ENCODE measurements around the gene SMYD3.

Gene SMYD3

DNA sequence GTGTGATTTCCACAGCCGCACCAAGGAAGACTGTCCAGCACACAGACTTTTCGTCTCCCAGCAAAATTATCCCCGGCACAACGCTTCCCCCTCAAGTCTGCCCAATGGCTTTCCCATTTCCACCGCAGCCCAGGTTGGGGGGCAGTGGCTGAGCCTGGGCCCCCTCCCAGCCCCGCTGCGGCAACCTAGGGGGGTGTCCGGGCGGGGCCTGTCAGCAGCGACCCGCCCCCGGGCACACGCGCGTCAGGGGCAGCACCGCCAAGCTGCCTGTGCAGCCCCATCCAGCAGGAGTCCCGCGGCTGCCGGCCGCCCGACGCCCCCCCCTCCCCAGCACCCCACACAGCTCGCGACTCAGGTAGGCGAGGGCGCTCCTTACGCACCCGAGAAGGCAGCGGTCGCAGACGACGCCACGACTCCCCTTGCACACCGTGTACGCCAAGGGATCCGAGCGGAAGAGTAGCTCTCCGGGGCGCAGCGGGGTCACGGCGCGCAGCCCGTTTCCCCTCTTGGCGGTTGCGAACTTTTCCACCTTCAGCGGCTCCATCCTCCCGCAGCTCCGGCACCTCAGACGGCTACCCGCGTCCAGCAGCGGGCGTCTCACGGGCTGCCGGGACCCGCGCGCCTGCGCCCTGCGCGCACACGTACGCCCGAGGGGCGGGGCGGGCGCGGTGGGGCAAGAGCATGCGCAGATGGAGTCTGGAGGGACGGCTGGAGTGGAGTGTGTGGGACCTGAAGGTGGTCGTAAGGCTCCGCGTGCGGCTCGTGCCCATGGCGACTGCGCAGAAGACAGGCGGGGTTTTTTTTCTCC lies at the start of gene SMYD3:
Gene SMYD3 (minus strand): TSS at position 606 of the 808 bp plus-strand sequence.
- DNase-seq (ENCODE audit: low read depth in 2 of 2), result peak; percentile 62 to 68

DNA sequence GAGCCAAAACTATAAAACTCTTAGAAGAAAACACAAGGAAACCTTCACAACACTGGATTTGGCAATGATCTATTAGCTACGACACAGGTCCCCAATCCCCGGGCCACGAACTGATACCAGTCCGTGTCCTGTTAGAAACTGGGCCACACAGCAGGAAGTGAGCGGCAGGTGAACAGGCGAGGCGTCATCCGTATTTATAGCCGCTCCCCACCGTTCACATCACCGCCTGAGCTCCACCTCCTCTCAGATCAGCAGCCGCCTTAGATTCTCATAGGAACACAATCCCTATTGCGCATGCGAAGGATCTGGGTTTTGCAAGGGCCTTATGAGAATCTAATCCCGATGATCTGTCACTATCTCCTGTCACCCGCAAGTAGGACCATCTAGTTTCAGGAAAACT lies 47.1 kb upstream of the SMYD3 start:
- DNase-seq (ENCODE audit: low read depth in 2 of 2), result no peak

DNA sequence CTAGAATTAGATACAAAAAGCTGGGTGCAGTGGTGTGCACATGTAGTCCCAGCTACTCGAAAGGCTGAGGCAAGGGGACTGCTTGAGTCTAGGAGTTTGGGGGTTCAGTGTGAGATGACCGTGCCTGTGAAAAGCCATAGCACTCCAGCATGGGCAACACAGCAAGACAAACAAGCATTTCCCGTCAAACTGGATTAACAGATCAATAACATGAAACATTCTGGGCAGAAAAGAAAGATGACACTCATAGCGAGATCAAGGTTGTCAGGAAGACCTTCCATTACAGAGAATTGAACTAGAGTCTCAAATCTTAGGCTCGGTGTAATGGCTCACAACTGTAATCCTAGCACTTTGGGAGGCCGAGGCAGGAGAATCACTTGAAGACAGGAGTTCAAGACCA lies 45.0 kb upstream of the SMYD3 start:
- no peak for DNase-seq (ENCODE audit: low read depth in 2 of 2)

DNA sequence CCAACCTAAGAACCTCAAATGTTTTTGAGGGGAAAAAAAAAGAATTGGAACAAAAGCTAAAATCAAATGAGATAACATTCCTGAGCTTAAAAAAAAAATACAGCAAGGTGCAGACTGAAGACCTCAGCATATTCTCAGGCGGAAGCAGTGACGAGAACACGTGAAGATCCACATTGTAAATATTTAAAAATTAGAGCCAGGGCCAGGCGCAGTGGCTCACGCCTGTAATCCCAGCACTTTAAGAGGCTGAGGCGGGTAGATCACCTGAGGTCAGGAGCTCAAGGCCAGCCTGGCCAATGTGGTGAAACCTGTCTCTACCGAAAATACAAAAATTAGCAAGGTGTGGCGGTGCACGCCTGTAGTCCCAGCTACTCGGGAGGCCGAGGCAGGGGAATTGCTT lies 43.3 kb upstream of the SMYD3 start:
- DNase-seq (ENCODE audit: low read depth in 2 of 2), result no peak

DNA sequence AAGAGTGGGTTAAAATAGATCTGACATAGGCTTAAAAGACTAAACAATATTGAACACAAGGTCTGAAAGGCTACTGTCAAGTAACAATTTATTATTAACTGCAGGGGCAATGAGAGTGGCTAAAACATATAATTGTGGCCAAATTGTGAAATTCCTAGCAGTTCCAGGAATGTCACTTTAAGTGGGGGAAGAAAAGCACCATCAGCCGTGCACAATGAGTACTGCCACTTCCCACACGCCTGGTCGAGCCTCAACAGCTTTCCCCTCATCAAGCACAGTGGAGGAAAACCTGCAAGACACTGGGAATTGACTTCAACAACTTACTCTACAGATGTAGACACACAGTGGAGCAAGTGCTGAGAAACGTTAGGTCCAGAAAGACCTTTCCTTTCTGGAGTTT lies 42.6 kb upstream of the SMYD3 start:
- DNase-seq (ENCODE audit: low read depth in 2 of 2), result no peak

DNA sequence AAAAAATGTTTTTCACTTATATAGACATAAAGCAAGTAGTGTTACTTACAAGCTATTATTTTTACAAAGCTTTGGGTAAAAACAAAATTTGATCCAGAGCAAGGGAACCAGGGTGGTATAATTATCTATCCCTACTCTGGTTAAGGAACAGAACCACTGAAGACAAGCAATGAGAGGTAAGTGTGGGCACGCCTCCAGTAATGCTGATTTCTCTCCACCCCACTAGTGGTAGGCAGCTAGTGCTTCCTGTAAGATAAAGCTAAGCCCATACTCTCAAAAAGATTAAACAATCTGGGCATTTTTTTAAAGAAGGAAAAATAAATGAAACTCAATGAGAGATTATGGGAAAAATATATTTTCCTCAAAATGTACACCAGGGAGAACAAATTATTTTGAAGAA lies 36.9 kb upstream of the SMYD3 start:
- DNase-seq (ENCODE audit: low read depth in 2 of 2), result no peak

DNA sequence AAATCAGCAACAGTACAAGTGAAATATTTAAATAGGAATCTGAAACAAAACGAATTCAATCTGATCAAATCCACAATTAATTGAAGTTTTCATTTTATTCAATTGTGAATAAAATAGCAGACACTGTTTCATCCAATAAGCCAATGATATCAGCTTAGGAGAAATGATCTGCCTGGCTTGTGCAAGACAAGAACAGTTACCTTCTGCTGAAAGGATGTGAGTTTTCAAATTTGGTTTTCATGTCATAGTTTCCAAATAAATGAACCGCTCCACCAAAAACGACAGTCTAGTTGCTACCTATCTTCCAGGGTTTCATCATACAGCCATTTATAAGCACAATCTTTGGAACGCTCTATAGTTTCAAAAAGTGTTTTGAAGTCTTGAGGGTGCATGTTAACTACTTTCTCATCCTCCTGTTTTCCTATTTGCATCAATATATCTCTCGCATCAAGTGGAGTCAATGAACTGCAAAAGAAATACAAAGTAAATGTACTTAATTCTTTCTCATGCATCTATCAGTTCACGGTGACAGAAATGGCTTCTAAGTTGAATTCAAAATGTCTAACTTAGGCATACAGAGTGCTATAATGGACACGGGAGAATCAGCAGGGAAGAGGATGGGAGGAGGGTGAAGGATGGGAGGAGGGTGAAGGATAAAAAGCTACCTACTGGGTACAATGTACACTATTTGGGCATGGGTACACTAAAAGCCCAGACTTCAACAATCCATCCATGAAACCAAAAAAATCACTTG lies 33.8 kb upstream of the SMYD3 start:
- no peak for DNase-seq (ENCODE audit: low read depth in 2 of 2)

DNA sequence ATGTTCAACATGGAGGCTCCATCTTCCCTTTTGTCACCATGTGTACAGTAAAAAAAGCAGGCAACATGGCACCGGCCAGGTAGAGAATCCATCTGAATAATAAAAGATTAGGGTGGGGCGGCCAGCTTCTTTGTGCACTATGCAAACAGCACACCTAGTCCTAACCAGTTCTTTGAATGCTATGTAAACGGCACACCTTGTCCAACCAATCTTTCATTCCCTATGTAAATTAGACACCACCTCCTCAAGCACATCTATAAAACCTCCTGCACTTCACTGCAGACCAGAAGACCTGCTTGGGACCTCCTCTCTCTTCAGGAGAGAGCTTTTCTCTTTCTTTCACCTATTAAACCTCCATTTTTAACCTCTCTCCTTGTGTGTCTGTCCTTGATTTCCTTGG lies 30.8 kb upstream of the SMYD3 start:
- no peak for DNase-seq (ENCODE audit: low read depth in 2 of 2)

DNA sequence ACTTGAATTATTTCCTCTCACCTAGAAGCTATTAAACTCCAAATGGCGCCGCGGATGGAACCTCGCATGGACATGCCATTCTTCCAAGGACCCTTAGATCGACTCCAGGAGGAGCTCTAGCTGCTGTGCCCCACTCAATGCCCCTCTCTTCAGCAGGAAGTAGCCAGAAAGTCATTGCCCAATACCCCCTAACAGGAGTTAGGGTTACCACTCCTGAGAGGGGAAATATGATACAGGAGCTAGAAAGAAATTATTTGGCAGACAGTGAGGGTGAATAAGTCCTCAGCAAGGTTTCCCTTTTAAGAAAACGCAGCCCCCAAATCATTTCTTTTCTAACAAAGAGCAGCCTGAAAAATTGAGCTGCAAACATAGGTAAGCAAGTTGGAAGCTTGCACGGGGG lies 30.4 kb upstream of the SMYD3 start:
- DNase-seq (ENCODE audit: low read depth in 2 of 2), result no peak

DNA sequence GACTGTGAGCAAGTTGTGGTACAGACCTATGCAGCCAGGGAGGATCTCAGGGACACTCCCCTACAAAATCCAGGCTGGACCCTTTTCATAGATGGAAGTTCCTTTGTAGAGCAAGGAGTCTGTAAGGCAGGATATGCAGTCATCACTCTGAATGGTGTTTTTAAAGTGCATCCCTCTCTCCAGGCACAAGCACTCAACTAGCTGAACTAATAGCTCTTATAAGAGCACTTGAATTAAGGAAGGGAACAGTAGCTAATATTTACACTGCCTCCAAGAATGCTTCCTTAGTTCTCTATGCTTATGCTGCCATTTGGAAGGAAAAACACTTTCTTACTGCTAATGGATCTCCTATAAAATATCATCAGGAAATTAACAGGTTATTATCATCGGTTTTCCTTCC lies 27.0 kb upstream of the SMYD3 start:
- no peak for DNase-seq (ENCODE audit: low read depth in 2 of 2)

DNA sequence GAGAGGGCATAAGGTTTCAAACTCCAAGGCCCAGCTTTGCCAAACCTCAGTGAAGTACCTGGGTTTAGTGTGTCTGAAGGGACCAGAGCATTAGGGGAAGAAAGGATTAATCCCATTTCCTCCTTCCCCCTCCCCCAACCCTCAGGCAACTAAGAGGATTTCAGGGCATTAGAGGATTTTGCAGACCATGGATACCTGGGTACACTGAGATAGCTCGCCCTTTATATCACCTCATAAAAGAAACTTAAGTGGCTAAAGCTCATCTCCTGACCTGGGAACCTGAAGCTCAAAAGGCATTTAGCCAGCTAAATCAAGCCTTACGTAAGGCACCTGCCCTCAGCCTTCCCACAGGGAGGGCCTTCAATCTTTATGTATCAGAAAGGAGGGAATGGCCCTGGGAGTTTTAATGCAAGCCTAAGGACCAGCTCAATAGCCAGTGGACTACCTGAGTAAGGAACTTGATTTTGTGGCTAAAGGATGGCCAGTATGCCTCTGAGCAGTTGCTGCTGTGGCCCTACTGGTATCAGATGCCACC lies 26.4 kb upstream of the SMYD3 start:
- no peak for DNase-seq (ENCODE audit: low read depth in 2 of 2)

DNA sequence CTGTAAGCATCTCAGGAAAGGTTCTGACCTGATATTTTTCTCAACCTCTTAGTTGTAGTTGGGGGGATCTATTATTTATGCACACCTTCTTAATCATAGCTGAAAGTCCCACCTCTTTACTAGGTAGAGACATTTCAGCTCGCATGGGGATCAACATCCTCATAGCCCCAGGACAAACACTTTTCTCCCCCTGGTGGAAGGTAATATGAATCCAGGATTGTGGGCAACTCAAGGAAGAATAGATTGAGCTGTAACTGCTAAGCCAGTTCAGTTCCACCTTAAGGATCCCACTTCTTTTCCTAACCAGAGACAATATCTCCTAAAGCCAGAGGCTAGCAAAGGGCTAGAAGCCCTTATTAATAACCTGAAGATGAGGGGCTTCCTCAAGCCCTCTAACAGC lies 25.4 kb upstream of the SMYD3 start:
- DNase-seq (ENCODE audit: low read depth in 2 of 2), result no peak

DNA sequence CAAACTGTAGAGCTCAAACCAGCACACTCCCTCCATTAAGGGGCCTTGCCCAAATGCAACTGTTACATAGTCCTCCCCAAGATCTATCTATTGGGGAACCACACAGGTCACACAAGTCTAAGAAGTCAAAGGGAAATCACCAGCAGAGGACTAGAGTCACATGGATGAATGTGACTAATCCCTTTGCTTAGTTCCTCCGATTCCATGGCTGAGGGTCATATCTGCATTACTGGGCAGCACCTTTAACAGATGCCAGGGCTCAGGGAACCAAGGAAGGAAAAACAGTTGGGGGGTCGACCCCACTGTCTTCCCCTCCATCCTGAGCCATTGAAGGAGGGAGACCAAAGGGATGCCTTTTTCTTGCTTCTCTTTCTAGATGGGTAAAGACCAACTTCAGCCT lies 23.4 kb upstream of the SMYD3 start:
- no peak for DNase-seq (ENCODE audit: low read depth in 2 of 2)

DNA sequence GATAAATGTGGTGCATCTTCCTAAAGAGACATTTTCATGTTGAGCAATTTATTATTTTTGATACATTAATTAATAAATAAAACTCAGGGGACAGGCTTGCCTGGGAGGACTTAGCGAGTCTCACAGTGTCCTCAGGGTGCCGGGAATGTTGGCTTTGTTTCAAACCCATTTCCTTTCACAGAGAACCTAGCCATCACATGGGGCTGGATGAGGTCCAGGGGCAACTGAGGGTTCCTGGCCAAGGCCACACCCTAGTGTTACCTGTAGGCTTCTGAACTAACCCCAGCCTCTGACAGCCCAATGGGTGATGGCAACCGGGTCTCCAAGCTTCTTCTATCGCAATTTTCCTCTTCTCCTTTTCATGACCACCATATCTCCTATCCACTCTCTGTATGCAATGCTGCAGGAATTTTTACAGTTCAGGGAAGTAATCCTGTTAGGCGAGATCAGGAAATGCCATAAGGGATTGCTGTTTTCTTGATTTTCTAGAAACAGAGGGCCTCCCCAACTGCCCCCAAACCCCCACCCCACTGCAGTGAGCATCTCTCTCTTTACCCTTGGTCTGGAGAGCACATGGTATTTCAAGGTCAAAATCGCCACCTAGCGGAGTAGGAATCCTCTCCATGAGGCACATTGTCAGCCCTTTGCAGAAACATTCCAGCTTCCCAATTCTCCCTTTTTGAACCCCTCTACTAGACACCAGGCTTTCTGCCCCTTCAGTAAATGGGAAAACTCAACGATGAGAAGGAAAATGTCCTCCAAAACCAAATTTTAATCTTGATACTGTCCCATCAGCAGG lies 22.1 kb upstream of the SMYD3 start:
- no peak for DNase-seq (ENCODE audit: low read depth in 2 of 2)

DNA sequence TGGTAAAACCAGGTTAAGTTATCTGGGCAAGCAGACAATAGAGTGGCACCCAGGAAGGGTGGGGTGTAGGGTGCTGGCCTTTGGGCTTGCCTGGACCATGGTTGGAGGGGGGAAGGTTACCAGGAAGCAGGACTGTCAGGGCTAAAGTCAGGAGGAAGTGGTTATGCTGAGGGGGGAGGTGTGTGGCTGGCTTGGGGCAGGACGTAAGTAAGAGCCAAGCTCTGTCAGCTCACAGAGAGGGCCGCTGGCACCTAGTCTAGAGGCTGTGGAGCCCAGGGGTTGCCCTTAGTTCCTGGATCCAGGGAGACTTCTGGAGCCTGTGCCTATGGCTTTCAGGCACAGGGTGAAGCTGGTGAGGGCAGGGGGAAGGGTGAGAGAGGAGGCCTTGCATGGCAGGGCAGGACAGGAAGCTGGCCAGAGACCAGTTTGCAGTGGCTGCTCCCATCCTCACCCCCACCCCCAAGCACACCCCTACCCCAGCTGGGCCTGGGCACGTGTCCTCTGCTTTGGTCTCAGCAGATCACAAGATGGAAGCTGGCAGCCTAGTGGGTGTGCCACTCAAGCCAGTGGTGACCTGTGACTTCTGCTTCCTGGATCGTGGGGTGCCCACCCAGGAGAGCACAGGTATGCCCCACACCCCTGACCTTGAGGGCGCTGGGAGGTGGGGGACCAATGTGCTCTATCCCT lies 20.5 kb upstream of the SMYD3 start:
- DNase-seq (ENCODE audit: low read depth in 2 of 2), result no peak

DNA sequence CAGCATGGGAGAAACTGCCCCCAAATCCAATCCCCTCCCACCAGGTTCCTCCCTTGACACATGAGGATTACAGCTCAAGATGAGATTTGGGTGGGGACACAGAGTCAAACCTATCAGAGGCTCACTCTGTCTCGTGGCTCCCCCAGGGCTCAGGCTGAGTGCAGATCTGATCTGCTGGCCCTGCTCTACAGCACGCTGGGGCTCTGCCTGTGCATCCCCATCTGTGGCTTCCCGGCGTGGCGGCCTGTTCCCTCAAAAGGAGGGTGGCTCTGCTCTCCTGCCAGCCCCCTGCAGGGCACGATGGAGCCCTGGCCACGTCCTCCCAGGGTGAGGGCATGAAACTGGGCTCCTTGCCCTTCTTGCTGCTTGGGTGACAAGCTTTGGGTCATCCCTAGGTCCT lies 19.8 kb upstream of the SMYD3 start:
- no peak for DNase-seq (ENCODE audit: low read depth in 2 of 2)

DNA sequence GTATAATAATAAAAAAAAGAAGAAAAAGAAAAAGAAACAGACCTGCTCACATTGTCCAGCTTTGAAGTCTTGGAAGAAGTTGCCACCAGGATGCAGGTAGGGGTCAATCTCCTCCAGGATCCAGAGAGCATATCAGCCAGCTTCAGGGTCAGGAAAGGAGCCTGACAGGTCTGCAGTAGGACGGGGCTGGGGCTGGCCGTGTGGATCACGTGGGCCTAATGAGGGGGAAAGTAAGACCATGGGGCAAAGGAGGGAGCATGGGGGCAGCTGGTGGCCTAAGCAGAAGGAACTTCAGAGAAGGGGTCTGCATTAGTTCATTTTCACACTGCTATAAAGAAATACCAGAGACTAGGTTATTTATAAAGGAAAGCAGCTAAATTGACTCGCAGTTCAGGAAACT lies 19.3 kb upstream of the SMYD3 start:
- DNase-seq (ENCODE audit: low read depth in 2 of 2), result no peak

DNA sequence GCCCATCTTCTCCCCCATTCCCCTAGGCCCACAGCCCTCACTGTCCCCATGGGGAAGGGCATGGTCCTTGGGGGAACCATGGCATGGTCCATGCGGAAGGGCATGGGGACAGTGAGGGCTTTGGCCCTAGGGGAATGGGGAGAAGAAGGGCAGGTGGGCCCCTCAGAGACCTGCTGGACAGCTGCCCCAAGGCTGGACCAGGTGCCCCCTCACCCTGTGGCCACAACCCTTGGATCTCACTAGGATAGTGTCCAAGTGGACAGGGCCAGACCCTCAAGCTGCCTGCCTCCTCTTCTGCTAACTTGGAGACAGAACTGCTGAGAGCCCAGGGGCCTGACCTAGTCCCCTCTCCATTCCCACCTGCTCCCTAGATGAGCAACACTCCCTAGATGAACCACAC lies 12.4 kb upstream of the SMYD3 start:
- DNase-seq (ENCODE audit: low read depth in 2 of 2), result no peak

DNA sequence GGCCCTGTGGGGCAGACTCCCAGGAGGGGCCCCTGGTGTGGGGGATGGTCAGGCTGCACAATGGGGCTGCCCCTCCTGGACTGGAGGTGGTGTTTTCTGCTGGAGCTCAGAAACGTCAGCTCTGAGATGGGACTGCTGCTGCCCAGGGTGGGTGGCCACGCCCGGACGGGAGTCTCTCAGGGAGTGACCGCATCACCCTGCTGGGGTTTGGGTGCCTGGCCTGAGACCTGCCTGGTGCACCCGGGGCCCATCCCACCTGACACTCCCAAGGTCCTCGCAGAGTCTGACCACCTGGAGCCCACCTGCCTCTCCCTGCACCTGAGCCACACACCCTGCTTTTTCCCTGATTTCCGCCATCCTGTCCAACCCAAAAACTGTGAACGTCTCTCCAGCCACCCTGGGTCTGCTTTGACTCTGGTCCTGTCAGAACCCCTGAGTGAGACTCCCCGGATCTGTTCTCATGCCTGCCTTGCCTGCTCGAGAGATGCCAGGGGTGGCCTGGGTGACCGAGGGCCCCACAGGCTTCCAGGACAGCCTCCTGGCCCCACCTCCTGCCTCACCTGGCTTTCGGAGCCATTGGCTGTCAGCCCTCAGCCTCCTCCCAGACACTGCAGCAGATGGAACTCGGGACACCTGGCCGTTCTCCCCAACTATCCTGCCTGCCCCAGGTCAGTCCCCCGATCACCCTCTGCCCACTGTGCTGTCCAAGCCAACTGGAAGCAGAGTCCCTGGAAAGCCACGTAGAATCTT lies 11.6 kb upstream of the SMYD3 start:
- no peak for DNase-seq (ENCODE audit: low read depth in 2 of 2)

DNA sequence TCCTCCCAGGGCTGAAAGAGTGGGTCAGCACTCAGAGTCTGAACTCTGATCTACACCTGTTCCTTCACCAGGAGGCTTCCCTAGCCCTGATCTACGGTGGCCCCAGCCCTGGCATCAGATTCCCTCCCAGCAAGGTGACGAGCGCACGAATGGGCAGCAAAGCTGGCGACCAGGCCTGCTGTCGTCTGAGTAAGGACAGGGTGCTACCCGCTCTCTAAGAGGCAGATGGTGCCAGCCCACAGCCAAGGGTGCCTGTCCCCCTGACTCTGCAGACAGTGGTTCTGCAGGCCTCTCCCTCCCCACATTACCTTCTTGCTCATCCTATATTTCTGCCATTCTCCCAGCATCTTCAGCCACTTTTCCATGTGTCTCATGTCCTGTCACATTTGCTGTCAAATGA lies 10.3 kb upstream of the SMYD3 start:
- DNase-seq (ENCODE audit: low read depth in 2 of 2), result no peak

DNA sequence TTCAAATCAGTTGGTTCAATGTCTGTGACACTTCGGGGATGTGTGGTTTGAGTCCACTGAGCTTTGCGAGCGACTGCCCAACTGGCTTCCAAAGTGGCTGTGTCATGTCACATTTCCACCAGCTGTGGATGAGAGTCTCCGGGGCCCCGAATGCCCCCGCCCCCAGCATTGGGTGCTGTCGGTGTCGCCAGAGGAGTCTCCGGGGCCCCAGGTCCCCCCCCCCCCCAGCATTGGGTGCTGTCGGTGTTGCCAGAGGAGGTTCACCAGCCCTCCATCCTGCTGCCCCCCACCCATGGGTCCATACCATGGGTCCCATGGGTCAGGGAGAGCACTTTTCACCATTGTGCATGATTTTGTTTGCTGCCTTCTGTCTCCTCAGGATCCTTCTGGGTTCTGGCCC lies 9.0 kb upstream of the SMYD3 start:
- no peak for DNase-seq (ENCODE audit: low read depth in 2 of 2)
